ENCODE results near the gene ANKRD27. TPM values are rescaled to one million over a fixed set of nuclear protein-coding genes. Genes with fewer than 3 reads are reported as not detected.

ANKRD27 gene
- total and polyA plus RNA-seq, 2 experiments from 2014 or later: 24.3 to 32.6 TPM

- Histone ChIP-seq H3K9me2 (replicated peaks; ENCODE audit: insufficient read depth) (no peaks in the 10 kb centered on the region), H3K36me3 (replicated peaks; ENCODE audit: insufficient read depth, low read depth) (no peaks in the 10 kb centered on the region), H3K27me3 (no peaks in the 10 kb centered on the region), H2AFZ (peak overlapping the region; percentile 86), H4K20me1 (ENCODE audit: insufficient read depth, poor library complexity, severe bottlenecking) (peaks cover 5% of the 10 kb centered on the region), H3K27ac (peak overlapping the region; percentile 91), H3K4me3 (peak overlapping the region; percentile 62), H3K79me2 (peaks cover 60% of the 10 kb centered on the region), H3K4me1 (ENCODE audit: insufficient read depth) (peaks cover 37% of the 10 kb centered on the region), H3K4me2 (peak overlapping the region; percentile 92), H3K9me3 (ENCODE audit: low read depth) (no peaks in the 10 kb centered on the region)
- TF ChIP-seq EZH2phosphoT487 (IDR thresholded peaks at IDR 0.05; ENCODE audit: low read depth, severe bottlenecking, unreplicated experiment) (no peak), CTCF (IDR thresholded peaks at IDR 0.05; ENCODE audit: poor library complexity) (no peak), EZH2 (IDR thresholded peaks at IDR 0.05; ENCODE audit: borderline replicate concordance) (no peak)
- no peak for DNase-seq (ENCODE audit: low spot score)
- WGBS (ENCODE audit: low lambda C conversion rate, missing lambda C conversion rate): 96% methylated on average over 7 of the region's 7 CpGs
Measured at GRCh38 chr19:32692727-32693061, 17.7 kb upstream of the ANKRD27 start.

GRCh38 chr19:32691952-32692726 is 17.2 kb upstream of the ANKRD27 start:
- H3K79me2 ChIP-seq: peaks cover 54% of the 10 kb centered on the region
- no peaks in the 10 kb centered on the region for H3K9me3 ChIP-seq (ENCODE audit: low read depth)
- 27% methylated on average over 80 of the region's 93 CpGs for WGBS (ENCODE audit: low lambda C conversion rate, missing lambda C conversion rate)
- H3K4me2 ChIP-seq: peak overlapping the region; percentile 92
- no peaks in the 10 kb centered on the region for H3K36me3 ChIP-seq (replicated peaks; ENCODE audit: insufficient read depth, low read depth)
- H2AFZ ChIP-seq: peak overlapping the region; percentile 86
- DNase-seq (ENCODE audit: low spot score): peak; percentile 63
- H3K4me1 ChIP-seq (ENCODE audit: insufficient read depth): peaks cover 37% of the 10 kb centered on the region
- TF ChIP-seq CTCF (IDR thresholded peaks at IDR 0.05; ENCODE audit: poor library complexity) (no peak), EZH2 (IDR thresholded peaks at IDR 0.05; ENCODE audit: borderline replicate concordance) (no peak), EZH2phosphoT487 (IDR thresholded peaks at IDR 0.05; ENCODE audit: low read depth, severe bottlenecking, unreplicated experiment) (no peak)
- H3K27ac ChIP-seq: peak overlapping the region; percentile 91
- H3K4me3 ChIP-seq: peak overlapping the region; percentile 62
- no peaks in the 10 kb centered on the region for H3K9me2 ChIP-seq (replicated peaks; ENCODE audit: insufficient read depth)
- H3K27me3 ChIP-seq: no peaks in the 10 kb centered on the region
- no peaks in the 10 kb centered on the region for H4K20me1 ChIP-seq (ENCODE audit: insufficient read depth, poor library complexity, severe bottlenecking)

GRCh38 chr19:32691291-32691951 is 16.4 kb upstream of the ANKRD27 start, which contains the start of gene NUDT19:
Gene NUDT19 (plus strand): TSS chr19:32691821. CDS start chr19:32691961, 140 bp downstream.
- no peaks in the 10 kb centered on the region for H3K9me2 ChIP-seq (replicated peaks; ENCODE audit: insufficient read depth)
- H3K9me3 ChIP-seq (ENCODE audit: low read depth): no peaks in the 10 kb centered on the region
- H3K27ac ChIP-seq: peak within 1 kb of the TSS; percentile 91
- peak; percentile 90 for DNase-seq (ENCODE audit: low spot score)
- peaks cover 49% of the 10 kb centered on the region for H3K79me2 ChIP-seq
- H3K36me3 ChIP-seq (replicated peaks; ENCODE audit: insufficient read depth, low read depth): no peaks in the 10 kb centered on the region
- peaks cover 37% of the 10 kb centered on the region for H3K4me1 ChIP-seq (ENCODE audit: insufficient read depth)
- no peaks in the 10 kb centered on the region for H4K20me1 ChIP-seq (ENCODE audit: insufficient read depth, poor library complexity, severe bottlenecking)
- H2AFZ ChIP-seq: peak within 1 kb of the TSS; percentile 86
- WGBS (ENCODE audit: low lambda C conversion rate, missing lambda C conversion rate): 13% methylated on average over 32 of the region's 32 CpGs
- H3K4me3 ChIP-seq: peak within 1 kb of the TSS; percentile 62
- no peaks in the 10 kb centered on the region for H3K27me3 ChIP-seq
- TF ChIP-seq EZH2 (IDR thresholded peaks at IDR 0.05; ENCODE audit: borderline replicate concordance) (no peak), CTCF (IDR thresholded peaks at IDR 0.05; ENCODE audit: poor library complexity) (no peak), EZH2phosphoT487 (IDR thresholded peaks at IDR 0.05; ENCODE audit: low read depth, severe bottlenecking, unreplicated experiment) (no peak)
- H3K4me2 ChIP-seq: peak within 1 kb of the TSS; percentile 92

All from hepatocyte (in vitro differentiated cells).